Pancreas (tissue), 10 donors: ENCODE measurements around the gene ANXA9. TPM values are rescaled to one million over a fixed set of nuclear protein-coding genes. Genes with fewer than 3 reads are reported as not detected.

Experiments
- ATAC-seq, 4 donors: fragments of 200-7000 bp; cut with Tn5 transposase; one replicate each; pipeline versions ENCODE4 v1.8.0 to v1.9.1; 2020; ENCODE audit warnings: mild to moderate bottlenecking in 4 of 4, moderate library complexity in 4 of 4
- DNase-seq, 6 donors: peaks; one replicate each; pipeline ENCODE4 v3.0.0-alpha.2; 2020
- FAIRE-seq: peaks from 2 replicates; lab custom pipeline; 2012; peaks lifted over from hg19 to GRCh38; lab: Jason Lieb, UNC
- H3K27ac ChIP-seq, 4 donors: fragments of 200-600 bp; sonication (generic); 1 replicate in 3 of 4; 2 replicates in 1 of 4; pipeline versions ENCODE4 v1.5.0 to v1.8.0; 2020
- H3K27me3 ChIP-seq, 4 donors: fragments of 200-600 bp; one replicate each; pipeline ENCODE4 v1.8.0; 2021
- H3K36me3 ChIP-seq, 3 donors: fragments of 200-600 bp; sonication (generic) in 1 of 3; one replicate each; pipeline versions ENCODE4 v1.5.0 to v1.8.0; 2020 to 2021
- H3K4me1 ChIP-seq, 3 donors: fragments of 200-600 bp; one replicate each; pipeline ENCODE4 v1.8.0; 2021
- H3K4me3 ChIP-seq, 4 donors: fragments of 200-600 bp; sonication (generic) in 2 of 4; one replicate each; pipeline versions ENCODE4 v1.5.0 to v1.8.0; 2020 to 2021
- H3K9me3 ChIP-seq, 4 donors: fragments of 200-600 bp; one replicate each; pipeline ENCODE4 v1.8.0; 2021
- whole genome bisulfite sequencing, 2 donors: extraction: QIAGEN DNeasy Blood & Tissue Kit; methylation state at CpG; one replicate each; pipeline ENCODE4 v1.1.7; 2013; 5-methylcytosine and 5-hydroxymethylcytosine counted together
- intact Hi-C, 3 donors: fragments of 100-400 bp; cut with DNase I; formaldehyde crosslinking; loops; one replicate each; pipeline versions ENCODE4 v1.11.1 to v1.14.2; 2022
- polyA plus RNA-seq, 2 donors: library from polyadenylated mRNA; stranded (reverse); fragments of 200-250 nt; gene quantifications; one replicate each; pipeline ENCODE4 v1.2.3, GENCODE V29; 2013
- total RNA-seq, 6 donors: library from RNA; stranded (reverse); fragmentation: NEBNext Ultra II Directional in 4 of 6; extraction: Animal tissue kit (Norgen Biotek cat#: 25700) in 4 of 6; gene quantifications; one replicate each; pipeline versions ENCODE4 v1.2.1 to v1.2.4, GENCODE V29; 2021 to 2023
- TF ChIP-seq, protein P1 (sequence below), 4 donors: fragments of 200-600 bp; sonication (generic) in 3 of 4; IDR thresholded peaks; one replicate each; pipeline versions ENCODE4 v1.5.0 to v1.8.0; 2021; ENCODE audit warnings: antibody characterized with exemption in 4 of 4
- donor health status: healthy with polysubstance abuse.
- donor health status: DM: no; HTN: no; CAD: no; lungs with moderate emphysema.
- donor health status: DM: no; HTN: no; CAD: no.
- donor health status: control.
- donor health status: control.
- donor health status: Bipolar disorder and iron deficiency.
- donor health status: DM: yes; HTN: yes; CAD: no.
- donor health status: DM: no; HTN: no; CAD: no.
- donor health status: DM: no; HTN: no; CAD: no.
- donor health status: DM: yes; HTN: yes; CAD: no.

Gene ANXA9
- total and polyA plus RNA-seq, 8 donors, result 11.7 to 30.7 (median 15.8) TPM

DNA sequence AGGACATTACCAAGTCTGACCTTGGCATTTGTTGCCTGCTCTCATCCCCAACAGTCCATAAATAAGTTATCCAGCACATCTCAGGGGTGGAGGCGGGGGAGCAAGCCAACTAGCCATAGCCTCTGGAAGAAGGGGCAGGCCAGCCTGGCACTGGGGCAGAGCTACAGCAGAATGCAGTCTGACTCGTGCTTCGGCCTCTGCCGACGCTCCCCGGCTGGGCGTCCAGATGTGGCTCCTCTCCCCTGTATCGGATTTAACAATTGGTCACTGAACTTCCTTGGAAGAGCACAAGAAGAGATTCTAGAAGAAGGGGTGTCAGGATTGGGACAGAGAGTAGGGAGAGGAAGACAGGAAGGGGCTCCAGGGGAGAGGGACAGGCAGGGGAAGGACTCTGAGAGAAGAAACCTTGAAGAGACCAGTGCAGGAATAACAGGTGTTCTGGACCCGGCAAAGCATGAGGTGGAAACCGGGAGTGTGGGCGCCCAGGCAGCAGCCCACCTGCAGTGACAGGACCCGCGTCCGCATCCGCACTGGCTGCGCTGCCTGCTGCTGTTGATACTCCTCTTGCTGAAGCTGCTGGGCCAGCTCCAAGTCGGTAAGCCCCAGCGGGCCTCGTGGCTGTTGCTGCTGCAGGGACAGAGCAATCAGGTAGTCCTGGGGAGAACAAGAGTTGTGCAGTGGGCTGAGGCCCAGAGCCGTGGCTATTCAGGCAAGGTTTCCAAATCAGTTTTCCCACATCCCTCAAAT lies 15.2 kb downstream of the ANXA9 start:
- peaks cover 0 to 2% (median 0%) of the 10 kb centered on the region in 3 donors for H3K4me1 ChIP-seq
- peaks cover 0 to 56% (median 26%) of the 10 kb centered on the region in 3 donors for H3K36me3 ChIP-seq
- no peaks in the 10 kb centered on the region for H3K27me3 ChIP-seq
- H3K9me3 ChIP-seq, result no peaks in the 10 kb centered on the region
- intact Hi-C loops, result loop anchor here in 1 of 3 donors (10.0 kb wide), 1 partner anchor 182 kb away; no protein-coding TSS in a partner anchor
- WGBS, 2 donors, result 84 to 85% methylated on average over 20 of the region's 20 CpGs
- FAIRE-seq (no peak), ATAC-seq (no peak), DNase-seq (no peak)
- H3K27ac ChIP-seq, result no peak overlapping the region
- no peak overlapping the region for H3K4me3 ChIP-seq
- TF ChIP-seq, protein P1, sequence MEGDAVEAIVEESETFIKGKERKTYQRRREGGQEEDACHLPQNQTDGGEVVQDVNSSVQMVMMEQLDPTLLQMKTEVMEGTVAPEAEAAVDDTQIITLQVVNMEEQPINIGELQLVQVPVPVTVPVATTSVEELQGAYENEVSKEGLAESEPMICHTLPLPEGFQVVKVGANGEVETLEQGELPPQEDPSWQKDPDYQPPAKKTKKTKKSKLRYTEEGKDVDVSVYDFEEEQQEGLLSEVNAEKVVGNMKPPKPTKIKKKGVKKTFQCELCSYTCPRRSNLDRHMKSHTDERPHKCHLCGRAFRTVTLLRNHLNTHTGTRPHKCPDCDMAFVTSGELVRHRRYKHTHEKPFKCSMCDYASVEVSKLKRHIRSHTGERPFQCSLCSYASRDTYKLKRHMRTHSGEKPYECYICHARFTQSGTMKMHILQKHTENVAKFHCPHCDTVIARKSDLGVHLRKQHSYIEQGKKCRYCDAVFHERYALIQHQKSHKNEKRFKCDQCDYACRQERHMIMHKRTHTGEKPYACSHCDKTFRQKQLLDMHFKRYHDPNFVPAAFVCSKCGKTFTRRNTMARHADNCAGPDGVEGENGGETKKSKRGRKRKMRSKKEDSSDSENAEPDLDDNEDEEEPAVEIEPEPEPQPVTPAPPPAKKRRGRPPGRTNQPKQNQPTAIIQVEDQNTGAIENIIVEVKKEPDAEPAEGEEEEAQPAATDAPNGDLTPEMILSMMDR (IDR thresholded peaks at IDR 0.05), result no peak

- H3K27me3 ChIP-seq, result no peaks in the 10 kb centered on the region
- no peak for DNase-seq
- ATAC-seq, result no peak
- H3K36me3 ChIP-seq, result peaks cover 0 to 57% (median 26%) of the 10 kb centered on the region in 3 donors
- TF ChIP-seq, protein P1 (IDR thresholded peaks at IDR 0.05), result no peak
- intact Hi-C loops, result loop anchor here in 1 of 3 donors (10.0 kb wide), 1 partner anchor 183 kb away; no protein-coding TSS in a partner anchor
- H3K4me1 ChIP-seq, result peaks cover 0 to 6% (median 0%) of the 10 kb centered on the region in 3 donors
- WGBS, 2 donors, result 60 to 63% methylated on average over 5 of the region's 5 CpGs
- no peak overlapping the region for H3K27ac ChIP-seq
- no peak for FAIRE-seq
- H3K9me3 ChIP-seq, result no peaks in the 10 kb centered on the region
- H3K4me3 ChIP-seq, result no peak overlapping the region
Observed at GRCh38 chr1:150997949-150998348, 15.9 kb downstream of the ANXA9 start.

DNA sequence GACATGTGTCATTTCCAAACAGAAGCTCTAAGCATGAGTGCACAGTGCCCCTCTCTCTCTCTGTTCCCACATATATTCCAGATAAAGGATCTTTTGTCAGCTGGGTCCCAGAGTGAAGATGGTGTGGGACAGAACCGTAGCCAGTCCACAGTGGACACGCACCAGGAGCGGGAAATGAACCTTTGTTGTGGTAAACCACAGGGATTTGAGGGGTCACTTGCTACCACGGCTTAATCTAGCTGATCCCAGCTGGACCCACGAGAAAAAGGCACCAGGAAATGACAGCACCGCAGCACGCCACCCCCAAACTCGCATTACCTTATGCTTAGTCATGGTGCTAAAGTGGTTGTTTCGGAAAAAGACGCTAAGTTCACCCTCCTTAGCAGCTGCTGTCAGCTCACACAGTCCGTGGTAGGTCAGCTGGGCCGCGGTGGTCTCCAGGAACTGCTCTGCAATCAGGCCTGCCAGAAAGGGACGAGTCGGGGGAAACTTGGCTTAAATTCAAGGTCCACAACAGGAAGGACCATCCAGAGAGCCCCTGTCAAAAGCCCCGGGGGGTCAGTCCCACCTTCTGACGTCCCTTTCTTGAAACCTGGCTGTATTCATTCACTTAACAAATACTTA lies 17.1 kb downstream of the ANXA9 start:
- Histone ChIP-seq H3K4me1 (peaks cover 0 to 18% (median 0%) of the 10 kb centered on the region in 3 donors), H3K9me3 (no peaks in the 10 kb centered on the region), H3K27me3 (no peaks in the 10 kb centered on the region), H3K4me3 (no peak overlapping the region), H3K27ac (no peak overlapping the region), H3K36me3 (peaks cover 0 to 57% (median 26%) of the 10 kb centered on the region in 3 donors)
- 75 to 78% methylated on average over 17 of the region's 17 CpGs for WGBS, 2 donors
- intact Hi-C loops, result loop anchor here in 1 of 3 donors (10.0 kb wide), 1 partner anchor 184 kb away; no protein-coding TSS in a partner anchor
- DNase-seq, result no peak
- TF ChIP-seq, protein P1 (IDR thresholded peaks at IDR 0.05), result no peak
- no peak for ATAC-seq
- FAIRE-seq, result no peak

- Histone ChIP-seq H3K27me3 (no peaks in the 10 kb centered on the region), H3K9me3 (no peaks in the 10 kb centered on the region), H3K4me1 (peaks cover 0 to 21% (median 0%) of the 10 kb centered on the region in 3 donors), H3K36me3 (peaks cover 0 to 57% (median 26%) of the 10 kb centered on the region in 3 donors), H3K27ac (no peak overlapping the region), H3K4me3 (no peak overlapping the region)
- ATAC-seq (no peak), DNase-seq (no peak), FAIRE-seq (no peak)
- WGBS, 2 donors, result 85 to 90% methylated on average over 2 of the region's 2 CpGs
- TF ChIP-seq, protein P1 (IDR thresholded peaks at IDR 0.05), result no peak
- intact Hi-C loops, result loop anchor here in 1 of 3 donors (10.0 kb wide), 1 partner anchor 185 kb away; no protein-coding TSS in a partner anchor
Observed at GRCh38 chr1:150999926-151000325, 17.8 kb downstream of the ANXA9 start.
